Caco-2 (cell line): Measurements from ENCODE around the gene EXOSC9. TPM values are rescaled to one million over a fixed set of nuclear protein-coding genes. Genes with fewer than 3 reads are reported as not detected.

ENCODE experiments used
- BruUV-seq: library from RNA; stranded (reverse); fragments of 400-500 nt; replicated peaks from 2 replicates; lab custom pipeline; 2021; lab: Mats Ljungman, UMichigan
- CTCF ChIA-PET: fragments of 300-600 bp; sonication (Branson Sonifier 250); formaldehyde crosslinking; loops from one replicate; lab custom pipeline; 2022; ENCODE audit warnings: antibody characterized with exemption; lab: Charles Lee
- POLR2A ChIA-PET: fragments of 300-600 bp; sonication (Branson Sonifier 250); formaldehyde crosslinking; loops from one replicate; lab custom pipeline; 2022; ENCODE audit warnings: antibody characterized with exemption; lab: Charles Lee
- DNase-seq, 2 experiments: peaks; one replicate each; pipeline versions ENCODE4 v3.0.0 to v3.0.0-alpha.2; 2020 to 2022
- H3K27me3 ChIP-seq: replicated peaks from 2 replicates; pipeline ENCODE4 v1.6.0; 2011; ENCODE audit warnings: low read length; ENCODE audit not compliant: control insufficient read depth, insufficient read depth
- H3K36me3 ChIP-seq: 2 replicates; pipeline ENCODE4 v1.5.1; 2011; ENCODE audit warnings: low read length; ENCODE audit not compliant: control insufficient read depth, insufficient read depth
- H3K4me1 ChIP-seq: fragments of 250-450 bp; sonication (Bioruptor Pico); 2 replicates; pipeline ENCODE4 v1.5.1; 2020; ENCODE audit warnings: mild to moderate bottlenecking
- H3K4me3 ChIP-seq: 2 replicates; pipeline ENCODE4 v1.5.1; 2011; ENCODE audit warnings: low read depth, mild to moderate bottlenecking, control low read depth, low read length
- H3K9me3 ChIP-seq: fragments of 250-450 bp; sonication (Bioruptor Pico); 2 replicates; pipeline ENCODE4 v1.5.1; 2020; ENCODE audit warnings: mild to moderate bottlenecking, moderate library complexity
- H3K27ac Mint-ChIP-seq: one replicate; pipeline ENCODE4 v1.8.0; 2022; ENCODE audit warnings: mixed read lengths; ENCODE audit not compliant: unreplicated experiment
- H3K27me3 Mint-ChIP-seq: one replicate; pipeline ENCODE4 v1.8.0; 2022; ENCODE audit warnings: mixed read lengths; ENCODE audit not compliant: insufficient read depth, unreplicated experiment
- H3K36me3 Mint-ChIP-seq: one replicate; pipeline ENCODE4 v1.8.0; 2022; ENCODE audit warnings: mild to moderate bottlenecking, mixed read lengths; ENCODE audit not compliant: insufficient read depth, unreplicated experiment
- H3K4me1 Mint-ChIP-seq: one replicate; pipeline ENCODE4 v1.8.0; 2022; ENCODE audit warnings: low read depth, mixed read lengths; ENCODE audit not compliant: unreplicated experiment
- H3K4me3 Mint-ChIP-seq: one replicate; pipeline ENCODE4 v1.8.0; 2022; ENCODE audit warnings: mild to moderate bottlenecking, moderate library complexity, mixed read lengths; ENCODE audit not compliant: unreplicated experiment
- H3K9me3 Mint-ChIP-seq: one replicate; pipeline ENCODE4 v1.8.0; 2022; ENCODE audit warnings: mixed read lengths; ENCODE audit not compliant: unreplicated experiment
- intact Hi-C: fragments of 100-400 bp; cut with micrococcal nuclease; formaldehyde crosslinking; loops from one replicate; pipeline ENCODE4 v1.10.0; 2022; ENCODE audit not compliant: unreplicated experiment
- total RNA-seq: library from RNA; stranded (reverse); gene quantifications from 2 replicates; pipeline ENCODE4 v1.2.3, GENCODE V29; 2022
- TF ChIP-seq, protein P1 (sequence below), 2 experiments: fragments of 200-600 bp in 1 of 2; IDR thresholded peaks; 1 replicate in 1 of 2; 2 replicates in 1 of 2; pipeline versions ENCODE4 v1.5.1 to v1.8.0; 2011 to 2022; ENCODE audit warnings: antibody characterized with exemption in 1 of 2, control low read depth in 1 of 2, inconsistent platforms in 1 of 2, low read depth in 1 of 2, low read length in 1 of 2, mild to moderate bottlenecking in 1 of 2, moderate library complexity in 1 of 2; ENCODE audit not compliant: insufficient read depth in 1 of 2, severe bottlenecking in 1 of 2, unreplicated experiment in 1 of 2

Gene EXOSC9
- total RNA-seq, 1 experiment from 2014 or later, result 32.6 TPM

DNA sequence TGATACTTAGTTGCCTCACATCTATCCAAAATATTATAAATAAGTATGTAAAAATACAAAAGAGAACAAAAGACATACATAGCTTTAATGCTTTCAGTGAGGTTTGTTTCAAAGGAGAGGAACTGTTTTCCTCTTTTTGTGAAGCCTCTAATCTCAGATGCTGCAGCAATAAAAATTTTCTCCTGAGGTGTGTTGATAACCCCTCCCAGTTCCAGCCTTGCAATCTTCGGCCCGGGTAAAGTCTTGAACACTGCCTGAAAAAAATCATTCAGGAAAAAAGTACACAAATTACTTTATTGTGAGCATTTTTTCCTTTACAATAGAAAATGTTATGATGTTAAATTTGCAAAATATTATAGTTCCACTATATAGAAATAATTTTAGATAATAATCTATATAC is 60.3 kb downstream of the EXOSC9 start:
- H3K27me3 ChIP-seq, result no peaks in the 10 kb centered on the region

GRCh38 chr4:121863799-121864198 is 62.7 kb downstream of the EXOSC9 start:
- no TSS peak for BruUV-seq
- intact Hi-C loops, result loop anchor here (2.0 kb wide), 1 partner anchor 43 kb away; no protein-coding TSS in a partner anchor
- no peak for DNase-seq
- CTCF ChIA-PET, result no interaction called here
- TF ChIP-seq, protein P1, sequence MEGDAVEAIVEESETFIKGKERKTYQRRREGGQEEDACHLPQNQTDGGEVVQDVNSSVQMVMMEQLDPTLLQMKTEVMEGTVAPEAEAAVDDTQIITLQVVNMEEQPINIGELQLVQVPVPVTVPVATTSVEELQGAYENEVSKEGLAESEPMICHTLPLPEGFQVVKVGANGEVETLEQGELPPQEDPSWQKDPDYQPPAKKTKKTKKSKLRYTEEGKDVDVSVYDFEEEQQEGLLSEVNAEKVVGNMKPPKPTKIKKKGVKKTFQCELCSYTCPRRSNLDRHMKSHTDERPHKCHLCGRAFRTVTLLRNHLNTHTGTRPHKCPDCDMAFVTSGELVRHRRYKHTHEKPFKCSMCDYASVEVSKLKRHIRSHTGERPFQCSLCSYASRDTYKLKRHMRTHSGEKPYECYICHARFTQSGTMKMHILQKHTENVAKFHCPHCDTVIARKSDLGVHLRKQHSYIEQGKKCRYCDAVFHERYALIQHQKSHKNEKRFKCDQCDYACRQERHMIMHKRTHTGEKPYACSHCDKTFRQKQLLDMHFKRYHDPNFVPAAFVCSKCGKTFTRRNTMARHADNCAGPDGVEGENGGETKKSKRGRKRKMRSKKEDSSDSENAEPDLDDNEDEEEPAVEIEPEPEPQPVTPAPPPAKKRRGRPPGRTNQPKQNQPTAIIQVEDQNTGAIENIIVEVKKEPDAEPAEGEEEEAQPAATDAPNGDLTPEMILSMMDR (IDR thresholded peaks at IDR 0.05; ENCODE audit: insufficient read depth in 1 of 2, low read depth in 1 of 2, low read length in 1 of 2, severe bottlenecking in 1 of 2, unreplicated experiment in 1 of 2), result no peak
- H3K4me3 Mint-ChIP-seq, result no peak overlapping the region
- no peak overlapping the region for H3K4me3 ChIP-seq
- POLR2A ChIA-PET, result no interaction called here
- H3K9me3 ChIP-seq, result no peaks in the 10 kb centered on the region
- H3K36me3 Mint-ChIP-seq, result peaks cover 6% of the 10 kb centered on the region
- no peaks in the 10 kb centered on the region for H3K4me1 ChIP-seq
- H3K36me3 ChIP-seq, result no peaks in the 10 kb centered on the region
- H3K27ac Mint-ChIP-seq, result no peak overlapping the region
- peaks cover 3% of the 10 kb centered on the region for H3K4me1 Mint-ChIP-seq
- no peaks in the 10 kb centered on the region for H3K9me3 Mint-ChIP-seq
- H3K27me3 ChIP-seq, result no peaks in the 10 kb centered on the region
- no peaks in the 10 kb centered on the region for H3K27me3 Mint-ChIP-seq

More for the DNA sequence above, 60.3 kb downstream of the EXOSC9 start:
- H3K4me3 ChIP-seq, result no peak overlapping the region
- no peaks in the 10 kb centered on the region for H3K9me3 ChIP-seq
- no peak for DNase-seq
- peaks cover 6% of the 10 kb centered on the region for H3K36me3 Mint-ChIP-seq
- TF ChIP-seq, protein P1 (IDR thresholded peaks at IDR 0.05; ENCODE audit: insufficient read depth in 1 of 2, low read depth in 1 of 2, low read length in 1 of 2, severe bottlenecking in 1 of 2, unreplicated experiment in 1 of 2), result no peak
- H3K27me3 Mint-ChIP-seq, result no peaks in the 10 kb centered on the region
- intact Hi-C loops, result no loop called here
- no peaks in the 10 kb centered on the region for H3K9me3 Mint-ChIP-seq
- no peak overlapping the region for H3K27ac Mint-ChIP-seq
- H3K4me1 ChIP-seq, result no peaks in the 10 kb centered on the region
- H3K4me1 Mint-ChIP-seq, result no peaks in the 10 kb centered on the region
- no TSS peak for BruUV-seq
- POLR2A ChIA-PET, result no interaction called here
- H3K4me3 Mint-ChIP-seq, result no peak overlapping the region
- no peaks in the 10 kb centered on the region for H3K36me3 ChIP-seq
- CTCF ChIA-PET, result no interaction called here

Other genes starting within 250 kb of the EXOSC9 start
- gene ANXA5, start 104.3 kb upstream of the EXOSC9 start, total RNA-seq, result 328 and 359 TPM in 2 replicates
- not detected in 2 replicates for gene SMIM43, start 36.2 kb upstream of the EXOSC9 start, total RNA-seq
- gene CCNA2, start 22.6 kb downstream of the EXOSC9 start, total RNA-seq, result 88.3 and 97.9 TPM in 2 replicates
- gene BBS7, start 69.2 kb downstream of the EXOSC9 start, total RNA-seq, result 17.1 and 19.9 TPM in 2 replicates
- 0.91 and 1.1 TPM in 2 replicates for gene TRPC3, start 150.7 kb downstream of the EXOSC9 start, total RNA-seq